Measurements from ENCODE around the gene CEP41. TPM values are rescaled to one million over a fixed set of nuclear protein-coding genes. Genes with fewer than 3 reads are reported as not detected.
A peak's percentile ranks its signal among the peaks of the same experiment; 100 is the strongest.

CEP41 gene
- 14.5 and 16.5 TPM in 2 replicates for total RNA-seq (ENCODE audit: low replicate concordance)

GRCh38 chr7:130440527-130441365 lies at the start of gene CEP41:
CEP41 (minus strand) TSS chr7:130441016; CDS start chr7:130440966, 50 bp downstream.
- peak within 1 kb of the TSS; percentile 95 for H3K4me3 Mint-ChIP-seq
- peaks cover 38% of the 10 kb centered on the region for H3K4me1 Mint-ChIP-seq

GRCh38 chr7:130490311-130490791 lies 49.5 kb upstream of the CEP41 start:
- Mint-ChIP-seq H3K9me3 (peaks cover 23% of the 10 kb centered on the region), H3K36me3 (peaks cover 29% of the 10 kb centered on the region), H3K4me1 (peaks cover 47% of the 10 kb centered on the region), H3K27me3 (ENCODE audit: insufficient read depth, low read depth) (peaks cover 23% of the 10 kb centered on the region), H3K4me3 (peak overlapping the region; percentile 75), H3K27ac (peak overlapping the region; percentile 92)
- H3K4me2 ChIP-seq = peak overlapping the region; percentile 79
- no peaks in the 10 kb centered on the region for H3K9me3 ChIP-seq (ENCODE audit: low read depth)
- H3K4me3 ChIP-seq = peak overlapping the region; percentile 64
- peaks cover 30% of the 10 kb centered on the region for H4K20me1 ChIP-seq (ENCODE audit: low read depth)
- TF ChIP-seq CTCF (IDR thresholded peaks at IDR 0.05) (no peak), EZH2phosphoT487 (IDR thresholded peaks at IDR 0.05) (no peak), EZH2 (IDR thresholded peaks at IDR 0.05) (no peak)
- H3F3A ChIP-seq (ENCODE audit: low read depth) = peaks cover 22% of the 10 kb centered on the region
- no peak overlapping the region for H2AFZ ChIP-seq (replicated peaks)
- H3K27me3 ChIP-seq = peaks cover 15% of the 10 kb centered on the region
- no peaks in the 10 kb centered on the region for H3K36me3 ChIP-seq
- H3K9ac ChIP-seq = no peak overlapping the region
- DNase-seq (ENCODE audit: low spot score) = peak; percentile 90
- peaks cover 15% of the 10 kb centered on the region for H3K4me1 ChIP-seq
- peaks cover 58% of the 10 kb centered on the region for H3K79me2 ChIP-seq (ENCODE audit: low read depth)
- peak overlapping the region; percentile 53 for H3K27ac ChIP-seq

More at GRCh38 chr7:130440527-130441365, at the start of gene CEP41:
- H3K4me1 ChIP-seq = peaks cover 29% of the 10 kb centered on the region
- peak within 1 kb of the TSS; percentile 64 for H3K9ac ChIP-seq
- H3K9me3 ChIP-seq (ENCODE audit: low read depth) = no peaks in the 10 kb centered on the region
- no peaks in the 10 kb centered on the region for H3K36me3 ChIP-seq
- peak within 1 kb of the TSS; percentile 94 for H3K27ac ChIP-seq
- TF ChIP-seq EZH2phosphoT487 (IDR thresholded peaks at IDR 0.05) (no peak), EZH2 (IDR thresholded peaks at IDR 0.05) (no peak), CTCF (IDR thresholded peaks at IDR 0.05) (no peak)
- peak within 1 kb of the TSS; percentile 60 for H3K4me3 ChIP-seq
- H3F3A ChIP-seq (ENCODE audit: low read depth) = peaks cover 14% of the 10 kb centered on the region
- H4K20me1 ChIP-seq (ENCODE audit: low read depth) = no peaks in the 10 kb centered on the region
- Mint-ChIP-seq H3K27ac (peak within 1 kb of the TSS; percentile 100), H3K9me3 (peaks cover 27% of the 10 kb centered on the region), H3K27me3 (ENCODE audit: insufficient read depth, low read depth) (peaks cover 10% of the 10 kb centered on the region), H3K36me3 (peaks cover 26% of the 10 kb centered on the region)
- H3K4me2 ChIP-seq = peak within 1 kb of the TSS; percentile 85
- H2AFZ ChIP-seq (replicated peaks) = peak within 1 kb of the TSS; percentile 98
- H3K79me2 ChIP-seq (ENCODE audit: low read depth) = no peaks in the 10 kb centered on the region
- DNase-seq (ENCODE audit: low spot score) = peak; percentile 99
- H3K27me3 ChIP-seq = no peaks in the 10 kb centered on the region

GRCh38 chr7:130489140-130489983 lies 48.5 kb upstream of the CEP41 start:
- peaks cover 39% of the 10 kb centered on the region for H3K4me1 Mint-ChIP-seq

More at GRCh38 chr7:130489140-130489983, 48.5 kb upstream of the CEP41 start:
- Histone ChIP-seq H3K4me1 (peaks cover 15% of the 10 kb centered on the region), H3K9me3 (ENCODE audit: low read depth) (no peaks in the 10 kb centered on the region), H3K79me2 (ENCODE audit: low read depth) (peaks cover 48% of the 10 kb centered on the region), H3F3A (ENCODE audit: low read depth) (peaks cover 22% of the 10 kb centered on the region), H3K27ac (peak overlapping the region; percentile 53), H3K27me3 (peaks cover 15% of the 10 kb centered on the region), H4K20me1 (ENCODE audit: low read depth) (peaks cover 20% of the 10 kb centered on the region), H3K9ac (no peak overlapping the region), H3K4me2 (peak overlapping the region; percentile 23), H3K36me3 (no peaks in the 10 kb centered on the region), H3K4me3 (no peak overlapping the region), H2AFZ (replicated peaks) (no peak overlapping the region)
- peak overlapping the region; percentile 13 for H3K4me3 Mint-ChIP-seq
- peaks cover 26% of the 10 kb centered on the region for H3K27me3 Mint-ChIP-seq (ENCODE audit: insufficient read depth, low read depth)
- TF ChIP-seq EZH2 (IDR thresholded peaks at IDR 0.05) = no peak
- DNase-seq (ENCODE audit: low spot score) = peak; percentile 15
- H3K27ac Mint-ChIP-seq = peak overlapping the region; percentile 86
- peaks cover 29% of the 10 kb centered on the region for H3K36me3 Mint-ChIP-seq
- peaks cover 30% of the 10 kb centered on the region for H3K9me3 Mint-ChIP-seq
